GM20000 (cell line): ENCODE data around the gene SLC26A4.
"Not testable (repeated sequence)": the region's sequence is repeated elsewhere in the genome, so short reads cannot be mapped to it uniquely, and the experiment has no call there.

Experiments used
- DNase-seq: peaks from one replicate; pipeline ENCODE4 v3.0.0; 2012; ENCODE audit warnings: low spot score
- TF ChIP-seq, protein P1 (sequence below): IDR thresholded peaks from 2 replicates; pipeline ENCODE4 v1.5.1; 2012; ENCODE audit warnings: mild to moderate bottlenecking, control low read depth; ENCODE audit errors: extremely low read depth, missing control alignments

Gene SLC26A4

DNA sequence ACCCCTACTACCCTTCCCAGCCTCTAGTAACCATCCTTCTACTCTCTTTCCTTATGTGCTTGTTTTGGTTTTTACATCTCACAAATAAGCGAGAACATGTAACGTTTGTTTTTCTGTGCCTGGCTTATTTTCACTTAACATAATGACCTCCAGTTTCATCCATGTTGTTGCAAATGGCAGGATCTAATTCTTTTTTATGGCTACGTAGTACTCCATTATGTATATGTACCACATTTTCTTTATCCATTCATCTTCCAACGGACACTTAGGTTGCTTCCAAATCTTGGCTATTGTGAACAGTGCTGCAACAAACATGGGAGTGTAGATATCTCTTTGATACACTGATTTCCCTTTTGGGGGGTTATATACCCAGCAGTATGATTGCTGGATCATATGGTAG, 33.6 kb upstream of the SLC26A4 start:
- TF ChIP-seq, protein P1, sequence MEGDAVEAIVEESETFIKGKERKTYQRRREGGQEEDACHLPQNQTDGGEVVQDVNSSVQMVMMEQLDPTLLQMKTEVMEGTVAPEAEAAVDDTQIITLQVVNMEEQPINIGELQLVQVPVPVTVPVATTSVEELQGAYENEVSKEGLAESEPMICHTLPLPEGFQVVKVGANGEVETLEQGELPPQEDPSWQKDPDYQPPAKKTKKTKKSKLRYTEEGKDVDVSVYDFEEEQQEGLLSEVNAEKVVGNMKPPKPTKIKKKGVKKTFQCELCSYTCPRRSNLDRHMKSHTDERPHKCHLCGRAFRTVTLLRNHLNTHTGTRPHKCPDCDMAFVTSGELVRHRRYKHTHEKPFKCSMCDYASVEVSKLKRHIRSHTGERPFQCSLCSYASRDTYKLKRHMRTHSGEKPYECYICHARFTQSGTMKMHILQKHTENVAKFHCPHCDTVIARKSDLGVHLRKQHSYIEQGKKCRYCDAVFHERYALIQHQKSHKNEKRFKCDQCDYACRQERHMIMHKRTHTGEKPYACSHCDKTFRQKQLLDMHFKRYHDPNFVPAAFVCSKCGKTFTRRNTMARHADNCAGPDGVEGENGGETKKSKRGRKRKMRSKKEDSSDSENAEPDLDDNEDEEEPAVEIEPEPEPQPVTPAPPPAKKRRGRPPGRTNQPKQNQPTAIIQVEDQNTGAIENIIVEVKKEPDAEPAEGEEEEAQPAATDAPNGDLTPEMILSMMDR: no peak
- no peak for DNase-seq

DNA sequence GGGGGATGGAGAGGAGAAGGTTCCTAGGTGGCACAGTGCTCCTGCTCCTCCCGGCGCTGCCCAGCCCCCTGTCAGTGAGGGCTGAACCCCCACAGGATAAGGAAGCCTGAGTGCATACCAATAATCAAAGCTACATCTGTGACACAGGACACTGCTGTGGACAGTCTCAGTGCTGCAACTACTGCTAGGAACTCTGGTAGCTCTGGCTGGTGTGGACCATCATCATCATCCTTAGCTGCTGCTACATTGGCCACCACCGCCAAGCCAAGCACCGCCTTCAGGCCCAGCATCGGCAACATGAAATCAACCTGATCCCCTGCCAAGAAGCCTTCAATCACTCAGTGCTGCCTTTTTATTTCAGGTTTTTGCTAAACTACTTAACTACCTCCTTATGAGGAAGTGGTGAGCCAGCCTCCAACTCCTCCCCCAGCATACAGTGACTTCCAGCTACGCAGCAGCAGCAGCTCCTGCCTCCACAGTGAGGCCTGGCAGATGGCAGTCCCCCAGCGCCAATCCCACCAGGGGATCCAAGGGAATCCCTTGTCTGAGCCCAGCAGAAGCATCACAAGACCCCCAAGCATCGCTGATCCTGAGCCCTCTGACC, 32.1 kb upstream of the SLC26A4 start:
- TF ChIP-seq, protein P1: no peak
- no peak for DNase-seq

DNA sequence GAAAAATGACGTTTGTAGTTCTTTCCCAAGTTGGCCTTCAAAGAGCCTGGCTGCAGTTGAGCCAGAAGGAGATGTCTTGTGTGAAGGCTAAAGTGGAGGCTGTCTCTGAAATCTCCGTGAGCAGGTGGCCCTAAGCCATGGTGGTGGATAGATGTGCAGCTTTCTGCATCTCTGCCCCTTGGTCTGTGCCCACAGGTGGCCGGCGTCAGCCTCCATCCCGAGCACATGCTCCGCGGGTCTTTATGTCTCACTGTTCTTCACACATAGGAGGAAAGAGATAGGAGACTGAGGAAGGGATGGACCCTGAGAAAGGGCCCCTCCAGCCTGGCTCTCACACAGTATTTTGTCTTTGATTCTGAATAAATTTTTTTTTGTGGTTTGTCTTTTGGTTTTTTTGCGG, 30.3 kb upstream of the SLC26A4 start:
- no peak for DNase-seq
- TF ChIP-seq, protein P1: no peak

DNA sequence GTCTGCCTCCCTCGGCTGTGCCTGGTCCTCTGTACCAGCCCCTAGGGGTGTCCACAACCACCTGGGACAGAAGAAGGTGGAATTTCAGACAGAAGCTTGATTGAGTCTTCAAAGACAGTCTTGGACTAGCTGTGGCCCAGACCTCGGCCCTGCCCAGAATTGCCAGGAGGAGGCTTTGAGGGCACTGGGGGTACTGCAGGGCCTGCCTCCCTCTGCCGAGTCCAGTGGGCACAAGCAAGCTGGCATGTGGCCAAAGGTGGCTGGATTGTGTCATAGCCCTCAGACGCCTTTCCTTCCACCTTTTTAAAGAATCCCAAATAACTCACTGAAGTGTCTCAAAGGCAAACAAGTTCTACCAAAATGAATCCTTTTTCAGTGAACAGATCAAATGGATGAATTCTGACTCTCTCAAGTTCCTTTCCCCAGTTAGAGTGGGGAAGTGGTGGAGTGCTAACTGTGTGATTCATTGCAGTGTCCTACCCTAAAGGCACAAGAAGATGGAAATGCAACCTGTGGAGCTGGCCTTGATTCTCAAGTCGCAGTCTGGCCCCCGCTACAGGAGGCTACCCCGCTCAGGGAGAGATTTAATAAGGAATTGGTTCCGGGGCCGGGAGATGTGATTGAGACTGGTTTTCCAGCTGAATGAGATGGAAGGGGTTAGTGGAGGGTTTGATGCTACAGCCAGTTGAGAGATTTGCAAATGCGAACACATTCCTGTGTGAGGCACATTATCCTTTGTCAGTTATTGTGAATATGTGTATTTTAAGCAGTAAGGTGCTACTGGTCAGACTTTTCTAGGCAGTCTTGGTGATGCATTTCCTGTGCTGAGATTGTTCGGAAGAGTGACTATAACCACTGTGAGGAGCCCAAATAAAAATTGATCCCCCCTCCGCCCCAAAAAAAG, 28.8 kb upstream of the SLC26A4 start:
- DNase-seq: no peak
- TF ChIP-seq, protein P1: no peak

DNA sequence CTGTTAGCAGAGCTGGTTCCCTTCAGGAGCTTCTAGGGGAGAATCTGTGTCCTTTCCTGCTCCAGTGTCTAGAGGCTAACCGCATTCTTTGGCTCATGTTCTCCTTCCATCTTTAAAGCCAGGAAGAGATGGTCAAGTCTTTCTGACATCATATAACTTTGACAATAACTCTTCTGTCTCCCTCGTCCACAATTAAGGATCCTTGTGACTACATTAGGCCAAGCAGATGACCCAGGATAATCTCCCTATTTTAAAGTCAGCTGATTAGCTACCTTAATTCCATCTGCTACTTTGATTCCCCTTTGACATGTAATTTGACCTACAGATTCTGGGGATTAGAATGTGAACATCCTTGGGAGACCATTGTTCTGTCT, 28.1 kb upstream of the SLC26A4 start:
- no peak for DNase-seq
- TF ChIP-seq, protein P1: no peak

DNA sequence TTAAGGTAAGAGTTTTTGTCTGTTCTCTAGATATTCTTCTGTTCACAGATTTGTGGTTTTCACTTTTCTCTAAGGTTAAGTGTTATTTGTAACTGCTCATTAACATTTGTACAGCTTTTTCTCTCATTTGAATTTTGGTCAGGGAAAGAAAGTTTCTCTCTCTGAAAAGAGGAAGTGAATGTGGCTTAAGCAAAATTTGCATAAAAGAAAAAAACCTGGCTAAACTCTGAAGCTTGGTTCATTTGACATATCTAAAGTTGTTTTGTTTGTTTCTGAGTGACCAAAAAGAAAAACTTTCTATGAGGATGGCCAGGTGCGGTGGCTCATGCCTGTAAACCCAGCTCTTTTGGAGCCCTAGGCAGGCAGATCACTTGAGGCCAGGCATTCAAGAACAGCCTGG, 22.0 kb upstream of the SLC26A4 start:
- TF ChIP-seq, protein P1: no peak
- peak; percentile 55 for DNase-seq

DNA sequence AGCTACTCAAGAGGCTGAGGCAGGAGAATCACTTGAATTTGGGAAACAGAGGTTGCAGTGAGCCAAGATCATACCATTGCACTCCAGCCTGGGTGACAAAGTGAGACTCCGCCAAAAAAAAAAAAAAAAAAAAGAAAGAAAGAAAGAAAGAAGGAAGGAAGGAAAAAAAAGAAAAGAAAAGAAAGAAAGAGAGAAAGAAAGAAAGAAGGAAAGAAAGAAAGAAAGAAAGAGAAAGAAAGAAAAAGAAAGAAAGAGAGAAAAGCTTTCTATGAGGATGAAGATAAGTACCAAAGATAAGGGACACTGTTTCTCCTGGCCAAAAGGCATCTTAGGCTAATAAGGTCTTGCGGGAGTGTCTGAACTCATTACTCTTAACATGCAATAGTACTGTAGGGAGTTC, 21.6 kb upstream of the SLC26A4 start:
- DNase-seq: not testable (repeated sequence)
